Parathyroid adenoma (tissue), 2 donors: ENCODE data around the gene OTUD1.

Source experiments
- H2AFZ ChIP-seq: fragments of 300-600 bp; sonication (generic); one replicate; pipeline ENCODE4 v1.7.0; 2017; ENCODE audit warnings: antibody characterized with exemption, mild to moderate bottlenecking
- H3K27ac ChIP-seq: fragments of 300-600 bp; sonication (generic); one replicate; pipeline ENCODE4 v1.7.0; 2017
- H3K27me3 ChIP-seq: fragments of 300-600 bp; sonication (generic); one replicate; pipeline ENCODE4 v1.7.0; 2017; ENCODE audit warnings: low read length; ENCODE audit not compliant: control insufficient read depth, insufficient read depth
- H3K36me3 ChIP-seq: fragments of 300-600 bp; sonication (generic); one replicate; pipeline ENCODE4 v1.7.0; 2017; ENCODE audit warnings: low read length; ENCODE audit not compliant: control insufficient read depth, insufficient read depth
- H3K4me1 ChIP-seq: fragments of 300-600 bp; sonication (generic); one replicate; pipeline ENCODE4 v1.7.0; 2017; ENCODE audit warnings: control low read depth
- H3K4me2 ChIP-seq: fragments of 300-600 bp; sonication (generic); one replicate; pipeline ENCODE4 v1.7.0; 2017; ENCODE audit warnings: low read length
- H3K4me3 ChIP-seq: fragments of 300-600 bp; sonication (generic); one replicate; pipeline ENCODE4 v1.7.0; 2017; ENCODE audit warnings: low read depth, low read length
- H3K79me2 ChIP-seq: fragments of 300-600 bp; sonication (generic); one replicate; pipeline ENCODE4 v1.7.0; 2017; ENCODE audit warnings: control low read depth
- H3K9ac ChIP-seq: fragments of 300-600 bp; sonication (generic); one replicate; pipeline ENCODE4 v1.7.0; 2017; ENCODE audit warnings: mild to moderate bottlenecking
- H3K9me3 ChIP-seq: fragments of 300-600 bp; sonication (generic); one replicate; pipeline ENCODE4 v1.7.0; 2017; ENCODE audit warnings: low read length; ENCODE audit not compliant: control insufficient read depth
- CTCF ChIP-seq: fragments of 300-600 bp; sonication (generic); IDR thresholded peaks from one replicate; pipeline ENCODE4 v1.7.0; 2017; ENCODE audit warnings: antibody characterized with exemption, mild to moderate bottlenecking
- donor health status: primary hyperparathyroidism.

The OTUD1 gene

GRCh38 chr10:23413629-23414089 is 25.2 kb upstream of the OTUD1 start:
- H3K4me2 ChIP-seq, result no peak overlapping the region
- no peaks in the 10 kb centered on the region for H3K9me3 ChIP-seq
- H3K9ac ChIP-seq, result no peak overlapping the region
- H3K27me3 ChIP-seq, result no peaks in the 10 kb centered on the region
- H2AFZ ChIP-seq, result peak overlapping the region; percentile 3
- no peak for TF ChIP-seq CTCF
- H3K4me3 ChIP-seq, result no peak overlapping the region
- H3K36me3 ChIP-seq, result no peaks in the 10 kb centered on the region
- peaks cover 11% of the 10 kb centered on the region for H3K4me1 ChIP-seq
- H3K79me2 ChIP-seq, result no peaks in the 10 kb centered on the region
- no peak overlapping the region for H3K27ac ChIP-seq

- H3K79me2 ChIP-seq, result no peaks in the 10 kb centered on the region
- no peak overlapping the region for H3K9ac ChIP-seq
- peaks cover 19% of the 10 kb centered on the region for H3K4me1 ChIP-seq
- H3K9me3 ChIP-seq, result no peaks in the 10 kb centered on the region
- H3K27ac ChIP-seq, result no peak overlapping the region
- no peak overlapping the region for H3K4me3 ChIP-seq
- no peak for TF ChIP-seq CTCF
- H3K27me3 ChIP-seq, result no peaks in the 10 kb centered on the region
- no peaks in the 10 kb centered on the region for H3K36me3 ChIP-seq
- H2AFZ ChIP-seq, result no peak overlapping the region
- H3K4me2 ChIP-seq, result no peak overlapping the region
Measured at GRCh38 chr10:23414658-23415057, 24.2 kb upstream of the OTUD1 start.

GRCh38 chr10:23417254-23417653 is 21.6 kb upstream of the OTUD1 start:
- Histone ChIP-seq H2AFZ (peak overlapping the region; percentile 74), H3K36me3 (no peaks in the 10 kb centered on the region), H3K4me1 (peaks cover 19% of the 10 kb centered on the region), H3K4me2 (peak overlapping the region; percentile 56), H3K9ac (no peak overlapping the region), H3K4me3 (peak overlapping the region; percentile 33), H3K9me3 (no peaks in the 10 kb centered on the region), H3K79me2 (no peaks in the 10 kb centered on the region), H3K27me3 (no peaks in the 10 kb centered on the region), H3K27ac (peak overlapping the region; percentile 91)
- TF ChIP-seq CTCF, result no peak

- Histone ChIP-seq H3K9me3 (no peaks in the 10 kb centered on the region), H3K36me3 (no peaks in the 10 kb centered on the region), H3K4me1 (peaks cover 19% of the 10 kb centered on the region), H3K9ac (no peak overlapping the region), H3K27me3 (no peaks in the 10 kb centered on the region), H3K4me3 (peak overlapping the region; percentile 33), H3K27ac (peak overlapping the region; percentile 91), H3K4me2 (peak overlapping the region; percentile 56), H2AFZ (peak overlapping the region; percentile 74), H3K79me2 (no peaks in the 10 kb centered on the region)
- no peak for TF ChIP-seq CTCF
Measured at GRCh38 chr10:23418051-23418681, 20.7 kb upstream of the OTUD1 start.

- Histone ChIP-seq H3K9ac (no peak overlapping the region), H3K4me2 (no peak overlapping the region), H3K27me3 (no peaks in the 10 kb centered on the region), H2AFZ (peak overlapping the region; percentile 65), H3K79me2 (no peaks in the 10 kb centered on the region), H3K9me3 (no peaks in the 10 kb centered on the region), H3K4me1 (peaks cover 19% of the 10 kb centered on the region), H3K27ac (peak overlapping the region; percentile 91), H3K4me3 (no peak overlapping the region), H3K36me3 (no peaks in the 10 kb centered on the region)
- TF ChIP-seq CTCF, result no peak
Measured at GRCh38 chr10:23419201-23419600, 19.7 kb upstream of the OTUD1 start.
